Fibroblast of lung (primary cell): Measurements from ENCODE around the gene STARD3. TPM values are rescaled to one million over a fixed set of nuclear protein-coding genes. Genes with fewer than 3 reads are reported as not detected.

Experiments
- DNase-seq, 2 donors: peaks; one replicate each; pipeline versions ENCODE4 v3.0.0 to v3.0.0-alpha.2; 2010; ENCODE audit warnings: low read depth in 2 of 2
- H2AFZ ChIP-seq: 2 replicates; pipeline ENCODE4 v1.5.1; 2012; ENCODE audit warnings: low read length, control low read depth, inconsistent platforms
- H3K27ac ChIP-seq: 2 replicates; pipeline ENCODE4 v1.5.1; 2011; ENCODE audit warnings: low read length, control low read depth; ENCODE audit not compliant: insufficient read depth
- H3K27me3 ChIP-seq: 2 replicates; pipeline ENCODE4 v1.5.1; 2011; ENCODE audit warnings: mild to moderate bottlenecking, low read length; ENCODE audit not compliant: control insufficient read depth, insufficient read depth
- H3K36me3 ChIP-seq: 2 replicates; pipeline ENCODE4 v1.5.1; 2011; ENCODE audit warnings: low read length; ENCODE audit not compliant: control insufficient read depth, insufficient read depth
- H3K4me1 ChIP-seq: 2 replicates; pipeline ENCODE4 v1.5.1; 2011; ENCODE audit warnings: low read length; ENCODE audit not compliant: control insufficient read depth, insufficient read depth; ENCODE audit errors: extremely low read depth
- H3K4me2 ChIP-seq: 2 replicates; pipeline ENCODE4 v1.5.1; 2011; ENCODE audit warnings: low read length, control low read depth; ENCODE audit not compliant: insufficient read depth; ENCODE audit errors: extremely low read depth
- H3K4me3 ChIP-seq, 4 experiments: fragments of 200-600 bp in 1 of 4; sonication (generic) in 1 of 4; replicated peaks in 1 of 4; 2 replicates each; pipeline ENCODE4 v1.5.1; 2011 to 2016; ENCODE audit warnings: low read length in 4 of 4, low read depth in 3 of 4, mild to moderate bottlenecking in 3 of 4, control low read depth in 2 of 4, inconsistent platforms in 1 of 4, mixed read lengths in 1 of 4; ENCODE audit not compliant: insufficient read depth in 1 of 4; ENCODE audit errors: control extremely low read depth in 1 of 4
- H3K79me2 ChIP-seq: 2 replicates; pipeline ENCODE4 v1.5.1; 2012; ENCODE audit warnings: mild to moderate bottlenecking, low read length, inconsistent platforms; ENCODE audit not compliant: control insufficient read depth, insufficient read depth
- H3K9ac ChIP-seq: 2 replicates; pipeline ENCODE4 v1.5.1; 2011; ENCODE audit warnings: mild to moderate bottlenecking, low read length, control low read depth; ENCODE audit not compliant: insufficient read depth
- H3K9me3 ChIP-seq: 2 replicates; pipeline ENCODE4 v1.5.1; 2012; ENCODE audit warnings: low read depth, low read length; ENCODE audit not compliant: control insufficient read depth, insufficient read depth
- H4K20me1 ChIP-seq: 2 replicates; pipeline ENCODE4 v1.5.1; 2011; ENCODE audit warnings: low read length; ENCODE audit not compliant: control insufficient read depth, insufficient read depth; ENCODE audit errors: extremely low read depth
- CTCF ChIP-seq, 2 donors: IDR thresholded peaks in 1 of 2; conservative IDR thresholded peaks in 1 of 2; 1 replicate in 1 of 2; 2 replicates in 1 of 2; pipeline ENCODE4 v1.5.1; 2011 to 2012; ENCODE audit warnings: low read length in 2 of 2, control low read depth in 1 of 2, inconsistent platforms in 1 of 2, low read depth in 1 of 2, mild to moderate bottlenecking in 1 of 2
- EZH2 ChIP-seq: IDR thresholded peaks from 2 replicates; pipeline ENCODE4 v1.5.1; 2012; ENCODE audit warnings: low read length, control low read depth, mild to moderate bottlenecking; ENCODE audit errors: missing control alignments
- polyA plus RNA-seq, 2 donors: library from polyadenylated mRNA; depleted of rRNA in 1 of 2; stranded (reverse) in 1 of 2; unstranded in 1 of 2; fragments of >200 nt; gene quantifications; 2 replicates each; pipeline ENCODE4 v1.2.1, GENCODE V29; 2011 to 2012; ENCODE audit warnings: missing spikeins in 1 of 2
- total RNA-seq: library from RNA; depleted of rRNA; stranded (reverse); fragments of >200 nt; gene quantifications from 2 replicates; pipeline ENCODE4 v1.2.1, GENCODE V29; 2014

The STARD3 gene
- total and polyA plus RNA-seq, 2 donors (not counting 1 experiment from before 2014, with no cell fraction given): 30.4 to 31.7 TPM

GRCh38 chr17:39609416-39610025 is 27.4 kb upstream of the STARD3 start:
- Histone ChIP-seq H3K4me1 (no peaks in the 10 kb centered on the region), H2AFZ (no peak overlapping the region), H3K27me3 (peaks cover 40% of the 10 kb centered on the region), H3K79me2 (no peaks in the 10 kb centered on the region), H3K4me2 (no peak overlapping the region), H3K9ac (no peak overlapping the region), H4K20me1 (no peaks in the 10 kb centered on the region), H3K36me3 (no peaks in the 10 kb centered on the region), H3K9me3 (no peaks in the 10 kb centered on the region), H3K4me3 (no peak overlapping the region), H3K27ac (no peak overlapping the region)
- no peak for DNase-seq
- no peak for TF ChIP-seq CTCF (conservative IDR thresholded peaks at IDR 0.05 in 1 of 2, IDR thresholded peaks at IDR 0.05 in 1 of 2; ENCODE audit: low read depth in 1 of 2, low read length in 2 of 2)
- no peak for TF ChIP-seq EZH2

GRCh38 chr17:39611401-39612112 is 25.4 kb upstream of the STARD3 start:
- H3K79me2 ChIP-seq: no peaks in the 10 kb centered on the region
- H3K9me3 ChIP-seq: no peaks in the 10 kb centered on the region
- no peak overlapping the region for H3K9ac ChIP-seq
- H3K27ac ChIP-seq: no peak overlapping the region
- DNase-seq: no peak
- H4K20me1 ChIP-seq: no peaks in the 10 kb centered on the region
- no peaks in the 10 kb centered on the region for H3K36me3 ChIP-seq
- peaks cover 31% of the 10 kb centered on the region for H3K27me3 ChIP-seq
- no peak overlapping the region for H2AFZ ChIP-seq
- no peak overlapping the region for H3K4me2 ChIP-seq
- no peak overlapping the region for H3K4me3 ChIP-seq
- H3K4me1 ChIP-seq: no peaks in the 10 kb centered on the region
- TF ChIP-seq CTCF (conservative IDR thresholded peaks at IDR 0.05 in 1 of 2, IDR thresholded peaks at IDR 0.05 in 1 of 2; ENCODE audit: low read depth in 1 of 2, low read length in 2 of 2): no peak
- TF ChIP-seq EZH2: no peak

GRCh38 chr17:39612291-39612894 is 24.6 kb upstream of the STARD3 start:
- peaks cover 31% of the 10 kb centered on the region for H3K27me3 ChIP-seq
- no peak overlapping the region for H3K4me3 ChIP-seq
- no peak for DNase-seq

More at GRCh38 chr17:39612291-39612894, 24.6 kb upstream of the STARD3 start:
- Histone ChIP-seq H3K9ac (no peak overlapping the region), H2AFZ (no peak overlapping the region), H3K36me3 (no peaks in the 10 kb centered on the region), H3K4me1 (no peaks in the 10 kb centered on the region), H4K20me1 (no peaks in the 10 kb centered on the region), H3K9me3 (no peaks in the 10 kb centered on the region), H3K27ac (no peak overlapping the region), H3K4me2 (no peak overlapping the region), H3K79me2 (no peaks in the 10 kb centered on the region)
- TF ChIP-seq CTCF (conservative IDR thresholded peaks at IDR 0.05 in 1 of 2, IDR thresholded peaks at IDR 0.05 in 1 of 2; ENCODE audit: low read depth in 1 of 2, low read length in 2 of 2): no peak
- TF ChIP-seq EZH2: no peak
